Hematopoietic multipotent progenitor cell treated with erythropoietin and hydrocortisone succinate and interleukin-3 and kit ligand, for 15 days (in vitro differentiated cells): ENCODE data around the gene SLAMF7.

Experiments
- DNase-seq: peaks from one replicate; pipeline ENCODE4 v3.0.0-alpha.2; 2015; ENCODE audit warnings: low spot score

SLAMF7 gene

DNA sequence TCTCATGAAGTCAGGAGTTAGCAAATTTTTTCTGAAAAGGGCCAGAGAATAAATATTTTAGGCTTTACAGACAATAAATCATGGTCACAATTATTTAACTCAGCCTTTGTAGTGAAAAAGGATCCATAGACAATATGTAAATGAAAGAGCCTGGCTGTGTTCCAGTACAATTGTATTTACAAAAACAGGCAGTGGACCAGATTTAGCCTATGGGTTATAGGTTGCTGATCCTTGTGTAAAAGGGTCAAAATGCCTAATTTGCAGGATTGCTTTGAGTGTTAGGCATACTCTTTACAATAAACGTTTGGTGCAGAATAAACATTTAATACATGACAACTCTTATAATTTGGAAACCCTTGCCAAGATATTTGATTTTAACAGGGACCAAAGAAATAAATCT lies 6.5 kb downstream of the SLAMF7 start:
- DNase-seq: no peak

DNA sequence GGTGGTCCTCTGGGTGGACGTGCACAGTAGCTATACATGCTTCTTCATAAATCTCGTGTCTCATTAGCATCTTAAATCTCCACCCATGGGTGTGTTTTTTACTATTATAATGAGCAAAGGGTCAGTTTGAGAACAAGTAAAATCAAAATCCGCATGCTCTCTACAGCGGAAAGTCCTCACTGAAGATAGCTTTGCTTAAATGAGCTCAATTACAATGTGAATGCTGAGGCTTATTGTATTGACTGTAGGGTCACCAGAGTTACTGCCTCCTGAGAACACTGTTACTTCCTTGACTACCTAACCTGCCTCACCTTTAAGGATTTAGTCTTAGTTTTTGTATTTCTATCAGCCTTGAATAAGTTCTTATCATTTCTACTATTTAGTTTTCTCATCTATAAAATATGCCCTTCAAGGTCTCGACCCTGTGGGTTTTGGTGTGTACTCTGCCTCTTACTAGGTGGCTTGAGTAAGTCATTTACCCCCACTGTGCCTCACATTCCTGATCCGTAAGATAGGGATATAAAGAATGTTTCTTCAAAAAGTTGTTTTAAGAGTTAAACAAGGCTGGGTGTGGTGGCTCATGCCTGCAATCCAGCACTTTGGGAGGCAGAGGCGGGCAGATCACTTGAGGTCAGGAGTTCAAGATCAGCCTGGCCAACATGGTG lies 7.9 kb downstream of the SLAMF7 start:
- no peak for DNase-seq

DNA sequence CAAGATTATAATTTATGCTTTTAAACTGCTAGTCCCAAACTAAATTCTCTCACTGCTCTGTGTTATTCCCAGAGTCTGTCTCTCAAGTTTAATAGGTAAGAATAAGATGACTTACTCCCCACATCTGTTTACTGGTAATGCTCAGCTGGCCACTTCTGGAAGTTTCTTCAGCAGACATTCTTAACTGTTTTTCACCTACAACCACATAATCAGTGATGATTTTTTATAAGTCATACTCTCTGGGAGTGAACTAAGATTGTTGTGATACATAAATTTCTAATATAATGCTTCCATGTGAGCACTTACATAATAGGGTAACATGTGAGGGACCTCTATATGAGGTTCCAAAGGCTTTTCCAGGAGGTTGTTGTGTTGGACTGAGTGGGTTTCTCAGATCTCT lies 8.7 kb downstream of the SLAMF7 start:
- DNase-seq: no peak

DNA sequence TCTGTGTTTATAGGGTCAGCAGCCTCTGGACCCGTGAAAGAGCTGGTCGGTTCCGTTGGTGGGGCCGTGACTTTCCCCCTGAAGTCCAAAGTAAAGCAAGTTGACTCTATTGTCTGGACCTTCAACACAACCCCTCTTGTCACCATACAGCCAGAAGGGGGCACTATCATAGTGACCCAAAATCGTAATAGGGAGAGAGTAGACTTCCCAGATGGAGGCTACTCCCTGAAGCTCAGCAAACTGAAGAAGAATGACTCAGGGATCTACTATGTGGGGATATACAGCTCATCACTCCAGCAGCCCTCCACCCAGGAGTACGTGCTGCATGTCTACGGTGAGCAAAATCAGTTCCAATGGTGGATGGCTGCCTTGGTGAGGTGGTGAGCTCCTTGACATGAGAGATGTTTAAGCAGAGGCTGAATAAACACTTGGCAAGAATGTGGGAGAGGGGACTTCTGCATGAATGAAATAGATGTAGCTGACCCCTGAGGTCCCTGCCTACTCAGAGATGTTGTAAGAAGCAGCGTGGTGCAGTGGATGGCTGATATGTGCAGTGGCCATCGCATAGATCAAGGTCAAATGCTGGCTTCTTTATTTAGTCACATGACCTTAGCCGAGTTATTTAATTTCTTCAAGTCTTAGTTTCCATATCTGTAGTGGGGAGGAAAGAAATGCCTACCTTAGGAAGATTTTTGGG lies 9.3 kb downstream of the SLAMF7 start:
- peak; percentile 6 for DNase-seq

DNA sequence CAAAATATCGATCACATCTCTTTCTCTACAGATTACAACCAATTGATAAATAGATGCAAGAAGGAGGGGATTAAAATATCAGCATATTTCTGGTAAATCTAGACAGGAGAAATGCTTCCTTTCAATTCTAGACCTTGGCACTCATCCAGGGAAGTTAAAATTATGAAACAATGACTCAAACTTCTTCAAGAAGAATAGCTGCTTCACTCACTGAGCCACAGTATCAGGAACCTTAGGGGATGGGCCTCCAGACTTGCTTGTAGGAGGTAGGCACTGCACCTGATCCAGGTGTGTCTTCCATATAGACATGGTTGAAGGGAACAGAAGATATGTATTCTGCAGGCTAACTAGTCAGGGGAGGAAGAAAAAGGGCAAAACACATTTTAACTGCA lies 9.8 kb downstream of the SLAMF7 start:
- no peak for DNase-seq

GRCh38 chr1:160750608-160751007 lies 11.6 kb downstream of the SLAMF7 start:
- DNase-seq: no peak

DNA sequence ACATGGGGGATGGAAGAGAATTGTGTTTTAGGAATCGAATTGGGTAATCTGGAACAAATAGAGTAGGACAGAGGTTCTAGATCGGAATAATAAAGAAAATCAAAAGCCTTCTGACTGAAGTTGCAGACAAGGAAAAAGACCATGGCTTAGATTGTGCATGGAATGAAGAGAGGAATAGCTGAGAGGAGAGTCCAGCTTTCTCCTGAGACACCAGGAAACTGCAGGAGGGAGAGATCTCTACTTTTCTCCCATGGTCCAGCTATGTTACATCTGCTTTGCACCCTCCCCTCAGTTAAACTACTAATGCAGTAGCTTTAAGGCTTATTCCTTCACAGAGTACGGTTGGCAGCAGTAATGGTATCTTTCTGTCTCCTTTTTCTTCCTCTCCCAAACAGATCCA lies 13.4 kb downstream of the SLAMF7 start:
- DNase-seq: no peak

DNA sequence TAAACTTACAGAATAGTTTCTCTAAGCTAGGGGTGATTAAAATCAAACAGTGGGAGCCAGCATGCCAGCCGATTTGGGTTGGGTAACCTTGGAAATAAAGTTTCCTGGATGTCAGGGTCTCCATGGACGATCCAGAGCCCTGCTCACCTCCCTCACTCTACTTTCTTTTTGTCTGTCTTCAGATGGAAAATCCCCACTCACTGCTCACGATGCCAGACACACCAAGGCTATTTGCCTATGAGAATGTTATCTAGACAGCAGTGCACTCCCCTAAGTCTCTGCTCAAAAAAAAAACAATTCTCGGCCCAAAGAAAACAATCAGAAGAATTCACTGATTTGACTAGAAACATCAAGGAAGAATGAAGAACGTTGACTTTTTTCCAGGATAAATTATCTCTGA lies 13.9 kb downstream of the SLAMF7 start:
- no peak for DNase-seq

- no peak for DNase-seq
Measured at GRCh38 chr1:160753594-160753993, 14.5 kb downstream of the SLAMF7 start.

- DNase-seq: no peak
Measured at GRCh38 chr1:160755461-160755860, 16.4 kb downstream of the SLAMF7 start.

DNA sequence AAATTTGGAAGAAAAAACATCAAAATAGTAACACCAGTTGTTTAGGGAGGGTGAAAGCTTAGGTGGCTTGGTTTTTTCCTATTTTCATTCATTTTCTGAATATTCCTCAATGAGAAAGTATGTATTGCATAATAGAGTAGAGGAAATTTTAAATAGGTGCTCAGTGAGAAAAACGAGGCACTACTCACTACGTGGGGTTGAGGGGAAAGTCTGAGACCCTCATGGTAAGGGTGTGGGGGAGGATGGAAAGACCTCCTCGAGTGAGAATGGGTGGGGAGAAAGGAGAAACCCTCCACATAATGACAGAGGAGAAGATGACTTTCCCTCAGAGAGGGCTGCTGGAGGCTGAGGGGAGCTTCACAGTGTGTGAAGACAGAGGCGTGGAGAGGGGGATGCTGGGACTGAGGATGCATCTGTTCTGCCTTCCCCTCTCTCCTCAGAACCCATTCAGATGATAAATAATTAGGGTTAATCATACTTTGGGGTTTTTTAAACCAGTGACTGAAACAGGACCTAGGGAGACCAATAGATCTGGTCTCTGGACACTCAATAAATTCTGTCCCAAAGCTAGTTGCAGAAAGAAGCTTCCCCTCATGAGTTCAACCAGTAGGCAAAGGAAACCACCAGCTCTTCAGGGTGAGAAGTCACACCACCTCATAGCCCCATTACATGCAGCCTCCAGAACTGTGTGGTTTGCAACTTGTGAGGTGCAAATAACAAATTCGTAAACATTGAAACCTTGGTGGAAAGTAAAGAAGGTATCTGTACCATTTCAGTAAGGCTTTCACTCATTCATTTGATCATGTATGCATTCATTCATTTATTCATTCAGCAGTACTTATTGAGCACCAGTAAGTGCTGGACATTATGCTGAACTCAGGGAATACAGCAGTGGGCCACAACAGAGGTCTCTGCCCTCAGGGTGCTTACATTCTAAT lies 17.1 kb downstream of the SLAMF7 start:
- no peak for DNase-seq

- no peak for DNase-seq
Measured at GRCh38 chr1:160756849-160757201, 17.8 kb downstream of the SLAMF7 start.

- DNase-seq: no peak
Measured at GRCh38 chr1:160758521-160758920, 19.5 kb downstream of the SLAMF7 start.

GRCh38 chr1:160759740-160760139 lies 20.7 kb downstream of the SLAMF7 start:
- no peak for DNase-seq

DNA sequence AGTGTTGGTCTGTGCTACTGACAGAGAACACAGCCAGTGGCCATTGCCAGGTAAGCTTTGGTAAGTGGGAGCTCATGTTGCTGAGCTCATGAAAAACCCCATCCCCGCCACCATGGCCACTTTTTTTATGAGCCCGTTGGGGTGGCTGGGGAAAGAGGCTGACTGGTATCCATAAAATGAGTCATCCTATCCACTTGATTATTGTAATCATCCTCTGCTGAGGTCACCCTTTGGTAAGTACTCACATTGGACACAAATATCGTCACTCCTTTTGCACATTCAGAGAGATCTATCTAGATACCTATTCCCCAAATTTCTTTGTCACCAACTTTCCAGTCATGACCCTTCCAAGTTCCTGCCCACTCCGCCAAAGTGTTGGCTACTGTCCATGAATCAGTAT lies 22.0 kb downstream of the SLAMF7 start:
- DNase-seq: no peak

DNA sequence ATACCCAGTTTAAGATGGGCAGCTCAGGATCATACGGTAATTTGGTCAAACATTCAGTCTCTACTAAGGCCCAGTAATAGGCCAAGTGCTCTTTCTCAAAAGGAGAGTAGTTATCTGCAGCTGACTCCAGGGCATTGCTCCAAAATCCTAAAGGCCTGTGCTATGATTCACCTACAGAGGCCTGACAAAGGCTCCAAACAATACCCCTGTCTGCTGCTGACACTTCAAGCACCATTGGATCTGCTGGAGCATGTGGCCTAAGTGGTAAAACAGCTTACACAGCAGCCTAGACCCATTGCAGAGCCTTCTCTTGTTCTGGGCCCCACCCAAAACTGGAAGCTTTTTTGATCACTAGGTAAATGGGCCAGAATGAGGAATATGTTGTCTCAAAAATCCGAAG lies 22.8 kb downstream of the SLAMF7 start:
- DNase-seq: no peak

DNA sequence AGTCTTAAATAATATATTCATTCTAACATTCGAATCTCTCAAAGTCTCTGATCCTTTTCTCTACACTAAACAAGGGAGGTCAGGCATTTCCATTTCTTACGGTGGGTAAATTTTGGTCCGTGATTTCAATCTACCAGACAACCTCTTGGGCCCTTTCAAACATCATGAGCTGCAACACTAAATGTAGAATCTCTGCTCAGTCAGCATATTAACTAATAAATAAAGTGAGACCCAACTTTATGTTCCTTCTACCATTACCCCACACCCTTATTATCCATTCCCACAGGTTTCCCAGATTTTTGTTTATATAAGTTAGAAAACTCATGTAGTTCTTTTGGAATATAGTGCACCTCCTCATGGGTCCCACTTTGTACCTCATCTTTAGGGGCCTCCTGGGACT lies 24.9 kb downstream of the SLAMF7 start:
- no peak for DNase-seq

DNA sequence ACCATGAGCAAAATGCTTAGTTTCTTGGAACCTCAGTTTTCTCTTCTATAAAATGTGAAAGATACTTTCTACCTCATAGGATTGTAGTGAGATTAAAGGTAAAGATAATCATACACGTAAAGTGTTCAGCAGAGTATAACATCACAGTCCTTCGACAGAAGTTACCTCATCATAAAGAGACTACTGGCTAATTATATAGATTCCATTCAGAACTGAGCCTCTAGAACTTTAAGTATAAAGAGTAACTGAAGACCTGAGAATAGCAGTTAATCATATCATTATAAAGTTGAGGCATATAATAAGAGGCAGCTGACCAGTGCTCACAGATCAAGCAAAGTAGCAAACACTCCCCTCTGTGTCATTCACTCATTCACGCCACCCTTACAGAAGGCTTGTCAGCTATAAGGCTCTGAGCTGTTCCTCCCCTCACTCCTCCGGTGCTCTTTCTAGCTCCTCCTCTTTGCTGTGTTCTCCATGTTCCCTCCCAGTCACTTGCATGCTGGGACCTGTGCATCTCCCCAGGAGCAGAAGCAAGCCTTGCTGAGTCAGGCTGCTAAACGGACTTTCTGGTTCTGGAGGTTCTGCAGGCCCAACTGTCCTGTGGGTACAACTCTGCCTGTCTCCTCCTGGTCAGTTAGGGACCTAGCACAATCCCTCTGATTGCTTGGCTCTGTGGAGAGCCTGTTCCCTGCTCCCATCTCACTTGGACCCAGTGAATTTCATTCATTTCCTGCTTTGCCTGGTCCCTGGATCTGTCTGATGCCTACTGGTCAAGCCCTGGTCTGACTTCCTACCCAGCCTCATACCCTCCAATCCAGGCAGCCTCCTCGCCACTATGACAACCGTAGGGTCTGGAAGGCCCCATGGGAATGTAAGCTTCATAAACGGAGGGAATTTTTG lies 28.6 kb downstream of the SLAMF7 start:
- DNase-seq: no peak

GRCh38 chr1:160768295-160768657 lies 29.2 kb downstream of the SLAMF7 start:
- DNase-seq: peak; percentile 20

- no peak for DNase-seq
Measured at GRCh38 chr1:160772331-160772730, 33.3 kb downstream of the SLAMF7 start.

DNA sequence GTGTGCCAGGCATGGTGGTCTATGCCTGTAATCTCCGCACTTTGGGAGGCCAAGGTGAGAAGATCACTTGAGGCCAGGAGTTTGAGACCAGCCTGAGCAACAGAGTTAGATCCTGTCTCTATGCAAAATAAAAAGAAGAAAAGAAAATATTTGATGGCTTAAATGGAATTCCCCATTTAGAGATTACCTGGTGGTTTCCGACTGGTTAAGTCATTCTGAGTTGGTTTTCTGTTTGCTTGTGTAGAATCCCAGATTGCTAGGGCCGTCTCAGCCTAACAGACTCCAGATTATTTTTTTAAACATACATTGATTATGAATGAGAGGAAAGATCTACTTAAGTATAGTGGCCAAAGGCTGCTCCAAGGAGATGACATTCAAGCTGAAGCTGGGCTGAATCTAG lies 34.0 kb downstream of the SLAMF7 start:
- DNase-seq: no peak
